HG03442 (cell line): ENCODE measurements around the gene MYH6.

ENCODE experiments used
- ATAC-seq: cut with Tn5 transposase; IDR thresholded peaks from one replicate; pipeline ENCODE4 v1.9.1; 2021; ENCODE audit warnings: mild to moderate bottlenecking, moderate library complexity; ENCODE audit not compliant: unreplicated experiment

MYH6 gene

GRCh38 chr14:23359722-23360447, 48.2 kb downstream of the MYH6 start:
- ATAC-seq, result no peak

- no peak for ATAC-seq
Observed at GRCh38 chr14:23359167-23359626, 48.9 kb downstream of the MYH6 start.

- no peak for ATAC-seq
Observed at GRCh38 chr14:23358553-23359166, 49.4 kb downstream of the MYH6 start.

- ATAC-seq, result no peak
Observed at GRCh38 chr14:23358042-23358441, 50.0 kb downstream of the MYH6 start.

- no peak for ATAC-seq
Observed at GRCh38 chr14:23357261-23357660, 50.8 kb downstream of the MYH6 start.

- no peak for ATAC-seq
Observed at GRCh38 chr14:23356662-23357061, 51.4 kb downstream of the MYH6 start.

DNA sequence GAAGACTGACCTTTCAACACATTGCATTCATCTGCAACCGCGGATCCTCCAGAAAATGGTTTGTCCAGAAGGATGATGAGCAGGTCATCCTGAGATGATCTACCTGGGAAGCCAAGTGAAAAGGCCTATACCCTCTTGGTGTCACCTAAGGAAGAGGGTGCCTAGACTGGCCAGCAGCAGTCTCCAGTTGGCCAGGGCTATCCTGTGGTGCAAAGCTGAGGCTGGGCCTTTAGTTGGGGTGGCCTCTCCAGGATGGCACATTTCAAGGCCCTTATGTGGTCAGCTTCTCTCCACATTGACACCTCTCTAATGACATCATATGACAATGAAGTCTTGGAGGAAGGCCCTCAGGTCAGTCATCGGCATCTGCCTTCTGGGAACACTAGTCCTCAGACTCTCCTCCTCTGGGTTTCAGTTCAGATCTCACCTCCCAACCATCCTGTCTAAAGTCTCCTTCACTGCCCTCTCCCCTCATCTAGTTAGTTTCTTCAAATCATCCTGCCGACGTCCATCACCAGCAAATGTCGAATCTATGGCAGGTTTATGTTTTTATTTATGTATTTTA, 52.1 kb downstream of the MYH6 start:
- ATAC-seq, result no peak

DNA sequence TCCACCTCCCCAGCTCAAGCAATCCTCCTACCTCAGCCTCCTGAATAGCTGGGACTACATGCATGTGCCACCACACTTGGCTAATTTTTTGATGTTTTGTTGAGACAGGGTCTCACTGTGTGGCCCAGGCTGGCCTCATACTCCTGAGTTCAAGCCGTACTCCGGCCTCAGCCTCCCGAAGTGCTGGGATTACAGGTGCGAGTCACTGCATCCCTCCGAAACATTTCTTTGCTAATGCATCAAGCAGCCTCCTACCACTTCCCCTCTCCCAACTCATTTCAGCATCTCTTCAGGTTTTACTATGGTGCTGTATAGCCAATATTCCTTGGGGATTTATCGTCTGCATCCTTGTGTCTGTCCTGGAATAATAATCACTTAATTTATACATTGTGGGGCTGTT, 53.1 kb downstream of the MYH6 start:
- ATAC-seq, result no peak

GRCh38 chr14:23353433-23353780, 54.7 kb downstream of the MYH6 start:
- no peak for ATAC-seq

GRCh38 chr14:23352506-23353432, 55.3 kb downstream of the MYH6 start, which contains the start of gene SLC22A17:
SLC22A17 (minus strand) TSS chr14:23352887.
- no peak for ATAC-seq

- ATAC-seq, result no peak
Observed at GRCh38 chr14:23351681-23352505, 56.2 kb downstream of the MYH6 start.

DNA sequence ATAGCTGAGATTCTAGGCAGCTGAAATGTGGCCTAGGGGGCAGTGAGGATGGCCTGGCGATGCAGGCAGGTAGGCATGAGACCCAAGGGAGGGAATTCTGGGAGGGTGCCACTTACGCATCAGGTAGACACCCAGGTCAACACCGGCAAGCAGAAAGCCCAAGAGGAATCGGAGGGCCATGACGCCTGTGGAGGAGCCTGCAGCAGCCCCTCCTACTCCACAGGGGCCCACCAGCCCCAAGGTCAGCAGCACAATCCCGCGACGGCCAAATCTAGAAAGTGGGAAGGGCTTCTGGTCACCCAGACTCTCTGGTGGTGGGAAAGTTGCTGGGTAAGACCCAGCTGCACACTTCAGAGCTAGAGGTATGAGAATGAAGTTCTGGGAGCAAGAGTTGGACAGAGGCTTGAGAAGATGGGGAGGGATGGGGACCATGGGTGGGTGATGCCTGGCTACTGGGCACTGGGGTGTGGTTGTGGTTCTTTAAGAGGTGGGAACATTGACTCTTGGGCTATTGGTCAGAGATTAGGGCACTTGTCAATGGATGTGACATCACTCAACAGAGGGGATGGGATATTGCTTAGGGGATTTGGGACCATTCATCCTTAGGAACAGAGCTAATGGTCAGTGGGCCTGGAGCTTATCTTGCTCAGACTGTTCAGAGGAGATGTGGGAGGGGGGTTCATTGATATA, 58.8 kb downstream of the MYH6 start:
- ATAC-seq, result no peak

DNA sequence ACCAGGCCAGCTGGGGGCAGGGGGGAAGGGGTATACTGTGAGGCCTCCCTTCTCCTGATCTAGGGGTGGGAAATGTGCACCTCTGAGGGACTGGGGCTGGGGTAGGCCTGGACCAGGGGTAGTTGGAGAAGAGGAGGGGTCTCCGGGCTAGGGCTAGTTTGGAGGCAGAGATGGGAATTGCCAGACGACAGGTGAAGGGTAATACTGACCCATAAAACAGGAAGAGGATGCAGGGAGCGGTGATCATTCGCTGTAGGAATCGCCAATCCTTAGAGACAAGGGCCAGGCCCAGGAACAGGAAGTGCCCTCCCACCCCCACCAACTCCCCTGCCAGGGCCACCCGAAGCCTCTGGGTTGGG, 59.8 kb downstream of the MYH6 start:
- no peak for ATAC-seq

- ATAC-seq, result no peak
Observed at GRCh38 chr14:23347406-23348296, 60.4 kb downstream of the MYH6 start.

GRCh38 chr14:23346693-23347405, 61.2 kb downstream of the MYH6 start:
- ATAC-seq, result no peak

- ATAC-seq, result no peak
Observed at GRCh38 chr14:23345987-23346692, 61.9 kb downstream of the MYH6 start.

GRCh38 chr14:23344481-23344880, 63.6 kb downstream of the MYH6 start:
- ATAC-seq, result no peak
